Stomach (tissue), 4 donors: ENCODE data around the gene SUMO3.

Experiments
- CTCF ChIP-seq, 7 experiments: fragments of 450-650 bp in 4 of 7; fragments of 200-600 bp in 3 of 7; sonication (generic) in 3 of 7; IDR thresholded peaks; one replicate each; pipeline ENCODE4 v1.5.1; 2016 to 2019; ENCODE audit warnings: antibody characterized with exemption in 7 of 7, control low read depth in 2 of 7, mild to moderate bottlenecking in 1 of 7
- EP300 ChIP-seq: sonication (generic); formaldehyde crosslinking; IDR thresholded peaks from one replicate; pipeline ENCODE4 v1.6.1; 2017; ENCODE audit warnings: antibody characterized with exemption
- POLR2A ChIP-seq, 4 donors: fragments of 450-650 bp; IDR thresholded peaks; one replicate each; pipeline ENCODE4 v1.6.1; 2016; ENCODE audit warnings: antibody characterized with exemption in 4 of 4, control low read depth in 2 of 4, mild to moderate bottlenecking in 1 of 4, moderate library complexity in 1 of 4
- POLR2AphosphoS5 ChIP-seq, 3 donors: sonication (generic); formaldehyde crosslinking; IDR thresholded peaks; one replicate each; pipeline ENCODE4 v1.6.1; 2016; ENCODE audit warnings: antibody characterized with exemption in 3 of 3

DNA sequence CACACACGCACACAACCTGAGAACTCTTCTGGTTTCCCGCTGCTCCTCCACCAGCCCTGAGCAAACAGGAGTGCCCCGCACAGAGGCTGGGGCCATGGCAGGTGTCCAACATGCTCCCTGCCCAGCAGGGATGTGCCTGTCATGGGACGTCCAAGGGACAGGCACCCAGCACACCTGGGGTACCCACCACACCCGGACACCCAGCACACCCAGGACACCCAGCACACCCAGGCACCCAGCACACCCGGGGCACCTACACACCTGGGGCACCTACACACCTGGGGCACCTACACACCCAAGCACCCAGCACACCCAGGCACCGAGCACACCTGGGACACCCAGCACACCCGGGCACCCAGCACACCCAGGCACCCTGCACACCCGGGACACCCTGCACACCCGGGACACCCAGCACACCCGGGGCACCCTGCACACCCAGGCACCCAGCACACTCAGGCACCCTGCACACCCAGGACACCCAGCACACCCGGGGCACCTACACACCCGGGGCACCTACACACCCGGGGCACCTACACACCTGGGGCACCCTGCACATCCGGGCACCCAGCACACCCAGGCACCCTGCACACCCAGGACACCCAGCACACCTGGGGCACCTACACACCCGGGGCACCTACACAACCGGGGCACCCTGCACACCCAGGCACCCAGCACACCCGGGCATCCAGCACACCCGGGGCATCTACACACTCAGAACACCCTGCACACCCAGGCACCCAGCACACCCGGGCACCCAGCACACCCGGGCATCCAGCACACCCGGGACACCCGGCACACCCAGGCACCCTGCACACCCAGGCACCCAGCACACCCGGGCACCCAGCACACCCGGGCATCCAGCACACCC lies 54.2 kb downstream of the SUMO3 start:
- TF ChIP-seq CTCF (IDR thresholded peaks at IDR 0.05) (no peak), EP300 (no peak), POLR2A (IDR thresholded peaks at IDR 0.05) (no peak), POLR2AphosphoS5 (IDR thresholded peaks at IDR 0.05) (no peak)
